Thymus (tissue), 11 donors: ENCODE data around the gene GPN1. TPM values are rescaled to one million over a fixed set of nuclear protein-coding genes. Genes with fewer than 3 reads are reported as not detected.
"Not testable (repeated sequence)": the region's sequence is repeated elsewhere in the genome, so short reads cannot be mapped to it uniquely, and the experiment has no call there.

Experiments used
- DNase-seq, 9 donors: peaks; one replicate each; pipeline ENCODE4 v3.0.0-alpha.2; 2013; ENCODE audit warnings: low spot score in 9 of 9, low read depth in 6 of 9, missing footprints in 1 of 9
- H3K27ac ChIP-seq, 2 donors: one replicate each; pipeline ENCODE4 v1.5.1; 2013; ENCODE audit warnings: control low read depth in 1 of 2, low read depth in 1 of 2, low read length in 1 of 2, mild to moderate bottlenecking in 1 of 2, moderate library complexity in 1 of 2
- H3K27me3 ChIP-seq, 2 donors: one replicate each; pipeline ENCODE4 v1.5.1; 2013; ENCODE audit warnings: low read length in 1 of 2; ENCODE audit not compliant: control insufficient read depth in 2 of 2, insufficient read depth in 1 of 2
- H3K36me3 ChIP-seq, 2 donors: one replicate each; pipeline ENCODE4 v1.5.1; 2013; ENCODE audit warnings: low read length in 1 of 2, mild to moderate bottlenecking in 1 of 2, moderate library complexity in 1 of 2; ENCODE audit not compliant: control insufficient read depth in 2 of 2, insufficient read depth in 2 of 2
- H3K4me1 ChIP-seq, 2 donors: one replicate each; pipeline ENCODE4 v1.5.1; 2013; ENCODE audit warnings: low read length in 2 of 2; ENCODE audit not compliant: control insufficient read depth in 2 of 2, insufficient read depth in 2 of 2
- H3K4me3 ChIP-seq, 2 donors: one replicate each; pipeline ENCODE4 v1.5.1; 2013; ENCODE audit warnings: low read length in 2 of 2, control low read depth in 1 of 2, mild to moderate bottlenecking in 1 of 2
- H3K9me3 ChIP-seq, 2 donors: one replicate each; pipeline ENCODE4 v1.5.1; 2013; ENCODE audit warnings: low read length in 1 of 2, mild to moderate bottlenecking in 1 of 2; ENCODE audit not compliant: control insufficient read depth in 2 of 2, insufficient read depth in 1 of 2
- whole genome bisulfite sequencing: extraction: QIAGEN DNeasy Blood & Tissue Kit; methylation state at CpG from one replicate; pipeline ENCODE4 v1.1.7; 2013; 5-methylcytosine and 5-hydroxymethylcytosine counted together
- polyA plus RNA-seq: library from polyadenylated mRNA; stranded (reverse); fragments of 200-250 nt; gene quantifications from one replicate; pipeline ENCODE4 v1.2.3, GENCODE V29; 2013
- total RNA-seq: library from RNA; stranded (reverse); fragments of 120-200 nt; gene quantifications from one replicate; pipeline ENCODE4 v1.2.4, GENCODE V29; 2013
- donor health status: healthy.

Gene GPN1
- total and polyA plus RNA-seq, 2 donors, result 33.9 to 35.1 TPM

DNA sequence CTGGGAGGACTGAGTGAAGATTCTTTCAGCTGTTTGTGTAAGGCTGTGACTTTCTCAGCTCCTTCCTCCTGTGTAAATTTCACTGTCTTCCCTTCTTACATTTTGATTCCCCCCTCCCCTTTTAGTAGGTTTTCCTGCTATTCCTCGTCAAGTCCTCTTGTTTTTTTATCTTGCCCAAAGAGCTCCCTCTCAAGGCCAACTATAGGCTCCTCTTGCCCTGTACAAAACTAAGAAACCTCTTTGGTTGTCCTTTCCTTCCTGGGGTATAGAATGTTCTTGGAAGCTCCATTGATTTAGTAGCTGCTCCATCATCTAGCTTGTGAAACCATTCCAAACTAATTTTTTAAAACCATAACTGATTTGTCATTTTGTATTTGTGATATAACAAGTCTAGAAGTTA lies 7.3 kb upstream of the GPN1 start:
- no peak overlapping the region for H3K4me3 ChIP-seq
- DNase-seq, result no peak
- H3K4me1 ChIP-seq, result no peaks in the 10 kb centered on the region
- peaks cover 26 to 69% of the 10 kb centered on the region in 2 donors for H3K36me3 ChIP-seq
- H3K27me3 ChIP-seq, result no peaks in the 10 kb centered on the region
- H3K9me3 ChIP-seq, result no peaks in the 10 kb centered on the region
- whole genome bisulfite sequencing, result 94% methylated on average over 1 of the region's 1 CpG
- no peak overlapping the region for H3K27ac ChIP-seq

DNA sequence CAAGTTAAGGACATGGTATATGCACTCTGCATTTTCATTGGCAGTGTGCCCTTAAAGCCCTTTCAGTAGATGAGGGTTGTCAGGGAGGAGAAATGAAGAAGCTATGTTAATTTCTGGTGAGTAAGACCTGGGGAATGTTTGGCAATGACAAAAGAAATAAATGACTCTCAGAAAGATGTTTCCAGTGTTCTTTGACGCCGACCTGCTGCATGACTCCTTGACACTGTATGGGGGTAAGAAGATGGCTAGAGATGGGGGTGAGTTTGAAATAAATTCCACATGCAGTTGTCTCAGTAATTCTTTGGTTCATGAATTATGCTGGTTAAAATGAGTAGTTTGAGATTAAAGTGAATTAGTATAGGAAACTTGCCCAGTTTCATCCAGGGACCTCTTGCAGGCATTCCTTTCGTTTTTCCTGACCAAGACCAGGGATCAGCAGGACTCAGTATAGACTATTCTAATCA lies 5.9 kb upstream of the GPN1 start:
- H3K27me3 ChIP-seq, result no peaks in the 10 kb centered on the region
- WGBS, result 94% methylated on average over 3 of the region's 3 CpGs
- peaks cover under 1 to 10% of the 10 kb centered on the region in 2 donors for H3K4me1 ChIP-seq
- H3K9me3 ChIP-seq, result no peaks in the 10 kb centered on the region
- no peak overlapping the region for H3K27ac ChIP-seq
- H3K36me3 ChIP-seq, result peaks cover 14 to 55% of the 10 kb centered on the region in 2 donors
- H3K4me3 ChIP-seq, result no peak overlapping the region
- peak in 1 of 9 donors; percentile 7 for DNase-seq

DNA sequence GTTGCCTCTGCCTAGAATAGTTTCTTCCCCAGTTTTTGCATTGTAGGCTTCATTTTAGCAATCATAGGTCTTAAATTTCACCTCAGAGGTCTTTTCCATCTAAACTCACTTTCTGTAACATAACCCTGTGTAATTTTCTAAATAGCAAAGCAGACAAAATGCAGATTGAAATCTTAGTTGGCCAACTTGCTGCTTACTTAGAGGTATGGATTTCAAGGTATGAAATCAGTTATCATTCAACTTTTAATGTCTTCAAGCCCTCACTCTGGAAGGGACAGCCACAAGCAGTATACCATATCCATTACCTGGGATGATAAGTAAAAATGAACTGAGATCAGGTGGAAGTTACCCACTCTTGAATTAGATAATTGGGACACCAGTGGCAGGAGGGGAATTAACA lies 3.9 kb upstream of the GPN1 start:
- Histone ChIP-seq H3K36me3 (peaks cover 14 to 44% of the 10 kb centered on the region in 2 donors), H3K4me1 (peaks cover 11 to 19% of the 10 kb centered on the region in 2 donors), H3K27me3 (no peaks in the 10 kb centered on the region), H3K4me3 (no peak overlapping the region), H3K9me3 (no peaks in the 10 kb centered on the region), H3K27ac (no peak overlapping the region)
- DNase-seq, result no peak

DNA sequence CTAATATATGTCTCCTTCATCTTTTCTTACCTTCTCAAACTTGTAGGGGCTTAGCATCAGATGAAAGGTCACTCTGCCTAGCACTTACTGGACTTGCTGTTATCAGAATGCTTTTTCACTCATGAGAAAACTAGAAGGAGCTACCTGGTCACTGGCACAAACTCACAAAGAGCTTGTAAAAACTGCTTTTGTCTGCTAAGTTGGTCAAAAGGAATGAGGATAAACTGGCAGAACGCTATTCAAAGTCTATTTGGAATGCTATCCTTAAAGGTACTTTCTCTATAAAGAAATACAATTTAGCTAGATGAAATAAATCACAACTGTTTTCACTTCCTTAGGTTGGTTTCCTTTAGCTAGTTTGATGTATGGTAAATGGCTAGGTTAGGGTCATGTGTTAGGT lies 2.5 kb upstream of the GPN1 start:
- 83% methylated on average over 1 of the region's 1 CpG for WGBS

DNA sequence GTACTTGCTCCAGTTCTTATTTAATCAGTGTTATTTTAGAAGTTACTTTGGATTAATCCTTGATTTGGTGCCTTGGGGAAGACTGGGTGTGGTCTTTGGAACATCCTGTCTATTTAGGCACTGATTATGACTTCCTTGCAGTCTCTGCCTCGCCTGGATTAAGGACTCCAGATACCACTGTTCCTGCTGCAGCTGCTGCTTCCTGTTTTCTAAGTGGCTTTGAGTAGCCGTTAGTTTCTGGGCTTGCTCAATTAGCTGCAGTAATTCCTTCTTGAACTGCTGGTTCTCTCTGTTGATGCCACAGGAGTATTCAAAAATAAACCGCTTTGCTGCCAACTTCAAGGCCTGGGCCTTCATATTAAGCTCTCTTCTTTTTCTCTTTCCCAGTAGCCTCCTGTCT lies 1.9 kb upstream of the GPN1 start:
- H3K27ac ChIP-seq, result peak overlapping the region in 1 of 2 donors; percentile 67
- not testable (repeated sequence) for H3K9me3 ChIP-seq, H3K27me3 ChIP-seq, H3K4me3 ChIP-seq
- peaks cover 11 to 21% of the 10 kb centered on the region in 2 donors for H3K4me1 ChIP-seq
- DNase-seq, result peak in 1 of 9 donors; percentile 13
- WGBS, result 18% methylated on average over 3 of the region's 3 CpGs
- peaks cover 10 to 42% of the 10 kb centered on the region in 2 donors for H3K36me3 ChIP-seq

More for the DNA sequence above, 2.5 kb upstream of the GPN1 start:
- not testable (repeated sequence) for H3K4me3 ChIP-seq, H3K9me3 ChIP-seq, H3K27me3 ChIP-seq, DNase-seq, H3K27ac ChIP-seq
- peaks cover 11 to 21% of the 10 kb centered on the region in 2 donors for H3K4me1 ChIP-seq
- peaks cover 8 to 41% of the 10 kb centered on the region in 2 donors for H3K36me3 ChIP-seq

DNA sequence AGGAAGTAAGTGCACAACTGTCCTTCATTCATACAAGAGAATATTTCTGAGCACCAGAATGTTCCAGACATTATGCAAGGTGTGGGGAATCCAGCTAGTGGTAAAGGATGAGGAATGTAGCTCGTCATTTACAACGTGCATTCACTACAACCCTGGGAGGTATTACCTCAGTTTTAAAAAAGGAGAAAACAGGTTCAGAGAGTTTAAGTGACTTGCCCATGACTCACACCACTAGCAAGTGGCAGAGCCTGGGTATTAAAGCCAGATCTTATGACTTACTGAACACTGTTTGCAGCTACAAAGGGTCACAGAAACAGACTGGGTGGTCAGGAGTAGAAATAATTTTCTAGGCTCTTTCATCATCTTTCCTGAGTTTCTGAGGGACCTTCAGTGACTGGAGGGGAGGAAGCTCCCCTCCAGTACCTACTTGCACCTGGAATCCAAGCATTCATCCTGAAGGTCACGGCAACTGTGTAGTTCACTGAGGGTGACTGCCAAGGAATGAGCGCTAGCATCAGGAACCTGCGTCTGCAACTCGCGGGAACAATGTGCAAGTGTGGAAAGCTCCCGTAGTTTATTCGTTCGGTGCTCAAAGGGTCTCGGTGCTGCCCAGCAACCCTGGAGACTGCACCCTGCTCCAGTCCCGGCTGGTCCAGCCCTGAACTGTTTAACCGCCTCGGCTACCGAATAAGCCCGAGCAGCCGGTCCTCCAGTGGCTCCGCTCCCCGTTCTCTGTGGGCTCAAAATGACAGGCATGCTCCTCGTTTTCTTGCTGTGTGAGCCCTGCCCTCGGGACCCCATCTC lies 685 bp upstream of the GPN1 start:
- Histone ChIP-seq H3K4me1 (peaks cover 11 to 21% of the 10 kb centered on the region in 2 donors), H3K4me3 (peak overlapping the region; percentile 69 to 85), H3K27me3 (no peaks in the 10 kb centered on the region), H3K9me3 (no peaks in the 10 kb centered on the region), H3K36me3 (peaks cover 8 to 38% of the 10 kb centered on the region in 2 donors), H3K27ac (peak overlapping the region; percentile 60 to 83)
- WGBS, result 9% methylated on average over 21 of the region's 21 CpGs
- DNase-seq, result peak in 1 of 9 donors; percentile 5

DNA sequence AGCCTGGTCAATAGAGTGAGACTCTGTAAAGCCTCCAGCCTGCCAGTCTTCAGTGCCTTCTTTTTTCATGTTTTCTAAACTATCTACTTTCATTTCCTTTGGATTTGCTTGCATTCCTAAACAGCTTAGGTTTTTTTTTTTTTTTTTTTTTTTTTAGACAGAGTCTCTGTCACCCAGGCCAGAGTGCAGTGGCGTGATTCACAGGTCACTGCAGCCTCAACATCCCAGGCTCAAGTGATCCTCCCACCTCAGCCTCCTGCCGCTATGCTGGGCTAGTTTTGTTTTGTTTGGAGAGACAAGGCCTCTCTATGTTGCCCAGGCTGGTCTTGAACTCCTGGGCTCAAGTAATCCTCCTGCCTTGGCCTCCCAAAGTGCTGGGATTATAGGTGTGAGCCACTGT lies 1.4 kb downstream of the GPN1 start:
- H3K4me3 ChIP-seq, H3K27ac ChIP-seq, H3K27me3 ChIP-seq, H3K9me3 ChIP-seq, DNase-seq: not testable (repeated sequence)
- Histone ChIP-seq H3K4me1 (peaks cover 11 to 21% of the 10 kb centered on the region in 2 donors), H3K36me3 (peaks cover 22 to 33% of the 10 kb centered on the region in 2 donors)
- WGBS, result 98% methylated on average over 2 of the region's 2 CpGs

DNA sequence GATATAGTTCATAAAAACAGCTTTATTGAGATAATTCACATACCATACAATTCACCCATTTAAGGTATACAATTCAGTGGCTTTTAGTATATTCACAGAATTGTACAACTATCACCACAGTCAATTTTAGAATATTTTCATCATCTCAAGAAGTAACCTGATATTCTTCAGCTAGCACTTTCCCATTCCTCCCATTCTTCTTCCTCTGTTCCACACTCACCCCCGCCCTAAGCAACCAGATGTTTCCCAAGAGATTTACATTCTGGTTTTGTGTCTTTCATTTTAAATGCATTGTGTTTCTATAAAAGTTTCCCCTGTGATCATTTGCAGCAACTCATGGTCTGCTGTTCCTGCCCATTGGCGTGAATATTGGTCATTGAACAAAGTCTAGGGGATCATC lies 5.4 kb downstream of the GPN1 start:
- Histone ChIP-seq H3K4me1 (peaks cover 5 to 6% of the 10 kb centered on the region in 2 donors), H3K4me3 (no peak overlapping the region), H3K36me3 (peaks cover 40 to 64% of the 10 kb centered on the region in 2 donors), H3K9me3 (no peaks in the 10 kb centered on the region), H3K27me3 (no peaks in the 10 kb centered on the region), H3K27ac (no peak overlapping the region)
- DNase-seq, result no peak
- 97% methylated on average over 2 of the region's 2 CpGs for WGBS

DNA sequence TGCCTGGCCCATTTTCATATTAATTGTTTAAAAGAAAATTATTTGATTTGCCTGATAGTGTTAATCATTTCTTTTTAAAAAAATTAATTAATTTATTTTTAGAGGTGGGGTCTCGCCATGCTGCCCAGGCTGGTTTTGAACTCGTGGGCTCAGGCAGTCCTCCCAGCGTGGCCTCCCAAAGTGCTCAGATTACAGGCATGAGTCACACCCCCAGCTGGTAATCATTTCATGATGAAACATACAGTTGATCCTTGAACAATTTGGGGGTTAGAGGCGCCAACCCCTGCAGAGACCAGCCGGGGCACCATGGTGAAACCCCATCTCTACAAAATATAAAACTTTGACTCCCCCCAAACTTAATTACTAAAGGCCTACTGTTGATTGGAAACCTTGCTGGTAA lies 7.9 kb downstream of the GPN1 start:
- Histone ChIP-seq H3K4me3 (no peak overlapping the region), H3K9me3 (no peaks in the 10 kb centered on the region), H3K27ac (no peak overlapping the region), H3K4me1 (no peaks in the 10 kb centered on the region), H3K27me3 (no peaks in the 10 kb centered on the region), H3K36me3 (peaks cover 51 to 71% of the 10 kb centered on the region in 2 donors)
- 98% methylated on average over 5 of the region's 5 CpGs for WGBS
- no peak for DNase-seq
